Cardiac muscle cell (in vitro differentiated cells and primary cell): ENCODE measurements around the gene LBH. TPM values are rescaled to one million over a fixed set of nuclear protein-coding genes. Genes with fewer than 3 reads are reported as not detected.

ENCODE experiments used
- DNase-seq, 2 donors: peaks; one replicate each; pipeline versions ENCODE4 v3.0.0 to v3.0.0-alpha.2; 2010 to 2017; ENCODE audit warnings: low read depth in 1 of 2, low spot score in 1 of 2
- H3K27ac ChIP-seq: fragments of 200-600 bp; sonication (generic); 2 replicates; pipeline ENCODE4 v1.5.1; 2016
- H3K27me3 ChIP-seq: fragments of 200-600 bp; sonication (generic); 2 replicates; pipeline ENCODE4 v1.6.0; 2016; ENCODE audit warnings: control low read depth
- H3K36me3 ChIP-seq: fragments of 200-600 bp; sonication (generic); 2 replicates; pipeline ENCODE4 v1.5.1; 2016; ENCODE audit warnings: control low read depth
- H3K4me1 ChIP-seq: fragments of 200-600 bp; sonication (generic); 2 replicates; pipeline ENCODE4 v1.8.1; 2017; ENCODE audit warnings: low read depth, mild to moderate bottlenecking, mixed run types
- H3K4me3 ChIP-seq: fragments of 200-600 bp; sonication (generic); 2 replicates; pipeline ENCODE4 v1.5.1; 2016; ENCODE audit warnings: mild to moderate bottlenecking
- H3K9me3 ChIP-seq: fragments of 200-600 bp; sonication (generic); 2 replicates; pipeline ENCODE4 v1.5.1; 2017; ENCODE audit warnings: low read depth, mild to moderate bottlenecking, control low read depth
- CTCF ChIP-seq: IDR thresholded peaks from 2 replicates; pipeline ENCODE4 v1.5.1; 2012; ENCODE audit warnings: low read depth, mild to moderate bottlenecking, low read length
- polyA plus RNA-seq: library from polyadenylated mRNA; unstranded; fragments of >200 nt; fragmentation: Nextera tagmentation; extraction: Ambion mirVana; gene quantifications from 2 replicates; pipeline ENCODE4 v1.2.1, GENCODE V29; 2016
- total RNA-seq: library from RNA; depleted of rRNA; stranded (reverse); fragments of >200 nt; gene quantifications from 2 replicates; pipeline ENCODE4 v1.2.3, GENCODE V29; 2016

The LBH gene
- total and polyA plus RNA-seq, 2 experiments from 2014 or later = 632 to 1,389 TPM

- Histone ChIP-seq H3K9me3 (no peaks in the 10 kb centered on the region), H3K27me3 (no peaks in the 10 kb centered on the region), H3K4me3 (peak overlapping the region; percentile 3), H3K27ac (peak overlapping the region; percentile 55), H3K4me1 (peaks cover 62% of the 10 kb centered on the region), H3K36me3 (peaks cover 67% of the 10 kb centered on the region)
- no peak for TF ChIP-seq CTCF
- no peak for DNase-seq
Observed at GRCh38 chr2:30239986-30240752, 8.8 kb downstream of the LBH start.

- Histone ChIP-seq H3K4me1 (peaks cover 50% of the 10 kb centered on the region), H3K36me3 (peaks cover 72% of the 10 kb centered on the region), H3K9me3 (no peaks in the 10 kb centered on the region), H3K27me3 (no peaks in the 10 kb centered on the region), H3K27ac (no peak overlapping the region), H3K4me3 (no peak overlapping the region)
- TF ChIP-seq CTCF = no peak
- DNase-seq = no peak
Observed at GRCh38 chr2:30243231-30243630, 11.9 kb downstream of the LBH start.

- H3K9me3 ChIP-seq = no peaks in the 10 kb centered on the region
- no peaks in the 10 kb centered on the region for H3K27me3 ChIP-seq
- peak overlapping the region; percentile 27 for H3K27ac ChIP-seq
- H3K36me3 ChIP-seq = peaks cover 66% of the 10 kb centered on the region
- peaks cover 43% of the 10 kb centered on the region for H3K4me1 ChIP-seq
- no peak for DNase-seq
- no peak for TF ChIP-seq CTCF
- no peak overlapping the region for H3K4me3 ChIP-seq
Observed at GRCh38 chr2:30245364-30245763, 14.0 kb downstream of the LBH start.

GRCh38 chr2:30248791-30249190 is 17.5 kb downstream of the LBH start:
- Histone ChIP-seq H3K4me1 (peaks cover 74% of the 10 kb centered on the region), H3K9me3 (no peaks in the 10 kb centered on the region), H3K4me3 (no peak overlapping the region), H3K36me3 (peaks cover 47% of the 10 kb centered on the region), H3K27me3 (no peaks in the 10 kb centered on the region), H3K27ac (peak overlapping the region; percentile 52)
- TF ChIP-seq CTCF = no peak
- DNase-seq = no peak

- peaks cover 76% of the 10 kb centered on the region for H3K4me1 ChIP-seq
- no peak overlapping the region for H3K4me3 ChIP-seq
- TF ChIP-seq CTCF = no peak
- no peak for DNase-seq
- peaks cover 46% of the 10 kb centered on the region for H3K36me3 ChIP-seq
- peak overlapping the region; percentile 52 for H3K27ac ChIP-seq
- no peaks in the 10 kb centered on the region for H3K9me3 ChIP-seq
- no peaks in the 10 kb centered on the region for H3K27me3 ChIP-seq
Observed at GRCh38 chr2:30249354-30249753, 18.0 kb downstream of the LBH start.
